ENCODE data around the gene TMEM88. TPM values are rescaled to one million over a fixed set of nuclear protein-coding genes. Genes with fewer than 3 reads are reported as not detected.

Gene TMEM88
- total RNA-seq, 1 donor from 2014 or later = 26.3 TPM

DNA sequence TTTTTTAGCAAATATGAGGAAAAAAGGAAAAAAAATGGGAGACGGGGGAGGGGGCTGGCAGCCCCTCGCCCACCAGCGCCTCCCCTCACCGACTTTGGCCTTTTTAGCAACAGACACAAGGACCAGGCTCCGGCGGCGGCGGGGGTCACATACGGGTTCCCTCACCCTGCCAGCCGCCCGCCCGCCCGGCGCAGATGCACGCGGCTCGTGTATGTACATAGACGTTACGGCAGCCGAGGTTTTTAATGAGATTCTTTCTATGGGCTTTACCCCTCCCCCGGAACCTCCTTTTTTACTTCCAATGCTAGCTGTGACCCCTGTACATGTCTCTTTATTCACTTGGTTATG is 1.2 kb upstream of the TMEM88 start:
- DNase-seq (ENCODE audit: extremely low spot score in 2 of 2) = peak in 1 of 2 donors; percentile 83
- Histone ChIP-seq H3K4me3 (no peak overlapping the region), H3K4me1 (peaks cover 39% of the 10 kb centered on the region), H3K9me3 (no peaks in the 10 kb centered on the region), H3K36me3 (peaks cover 0 to 28% of the 10 kb centered on the region in 2 donors), H3K27me3 (no peaks in the 10 kb centered on the region), H3K27ac (no peak overlapping the region)
- intact Hi-C loops (cut with DNase I) = loop anchor here (5.0 kb wide), 1 partner anchor 34 kb away; the partner anchor contains the start of gene CHD3
- TF ChIP-seq, protein P1, sequence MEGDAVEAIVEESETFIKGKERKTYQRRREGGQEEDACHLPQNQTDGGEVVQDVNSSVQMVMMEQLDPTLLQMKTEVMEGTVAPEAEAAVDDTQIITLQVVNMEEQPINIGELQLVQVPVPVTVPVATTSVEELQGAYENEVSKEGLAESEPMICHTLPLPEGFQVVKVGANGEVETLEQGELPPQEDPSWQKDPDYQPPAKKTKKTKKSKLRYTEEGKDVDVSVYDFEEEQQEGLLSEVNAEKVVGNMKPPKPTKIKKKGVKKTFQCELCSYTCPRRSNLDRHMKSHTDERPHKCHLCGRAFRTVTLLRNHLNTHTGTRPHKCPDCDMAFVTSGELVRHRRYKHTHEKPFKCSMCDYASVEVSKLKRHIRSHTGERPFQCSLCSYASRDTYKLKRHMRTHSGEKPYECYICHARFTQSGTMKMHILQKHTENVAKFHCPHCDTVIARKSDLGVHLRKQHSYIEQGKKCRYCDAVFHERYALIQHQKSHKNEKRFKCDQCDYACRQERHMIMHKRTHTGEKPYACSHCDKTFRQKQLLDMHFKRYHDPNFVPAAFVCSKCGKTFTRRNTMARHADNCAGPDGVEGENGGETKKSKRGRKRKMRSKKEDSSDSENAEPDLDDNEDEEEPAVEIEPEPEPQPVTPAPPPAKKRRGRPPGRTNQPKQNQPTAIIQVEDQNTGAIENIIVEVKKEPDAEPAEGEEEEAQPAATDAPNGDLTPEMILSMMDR (IDR thresholded peaks at IDR 0.05) = no peak
- TF ChIP-seq POLR2A (IDR thresholded peaks at IDR 0.05) (no peak), POLR2AphosphoS5 (IDR thresholded peaks at IDR 0.05; ENCODE audit: insufficient read depth in 1 of 2, low read depth in 1 of 2) (no peak)

- peaks cover 45% of the 10 kb centered on the region for H3K4me1 ChIP-seq
- no peaks in the 10 kb centered on the region for H3K27me3 ChIP-seq
- H3K9me3 ChIP-seq = no peaks in the 10 kb centered on the region
- peaks cover 0 to 22% of the 10 kb centered on the region in 2 donors for H3K36me3 ChIP-seq
- intact Hi-C loops (cut with DNase I) = loop anchor here (5.0 kb wide), 1 partner anchor 33 kb away; the partner anchor contains the start of gene CHD3
- peak; percentile 40 to 79 for DNase-seq (ENCODE audit: extremely low spot score in 2 of 2)
- TF ChIP-seq, protein P1 (IDR thresholded peaks at IDR 0.05) = no peak
- TF ChIP-seq POLR2AphosphoS5 (IDR thresholded peaks at IDR 0.05; ENCODE audit: insufficient read depth in 1 of 2, low read depth in 1 of 2) = no peak
- TF ChIP-seq POLR2A (IDR thresholded peaks at IDR 0.05) = no peak
- H3K4me3 ChIP-seq = peak overlapping the region; percentile 53 to 72
- peak overlapping the region; percentile 85 for H3K27ac ChIP-seq
Measured at GRCh38 chr17:7854078-7854777, 638 bp upstream of the TMEM88 start.

DNA sequence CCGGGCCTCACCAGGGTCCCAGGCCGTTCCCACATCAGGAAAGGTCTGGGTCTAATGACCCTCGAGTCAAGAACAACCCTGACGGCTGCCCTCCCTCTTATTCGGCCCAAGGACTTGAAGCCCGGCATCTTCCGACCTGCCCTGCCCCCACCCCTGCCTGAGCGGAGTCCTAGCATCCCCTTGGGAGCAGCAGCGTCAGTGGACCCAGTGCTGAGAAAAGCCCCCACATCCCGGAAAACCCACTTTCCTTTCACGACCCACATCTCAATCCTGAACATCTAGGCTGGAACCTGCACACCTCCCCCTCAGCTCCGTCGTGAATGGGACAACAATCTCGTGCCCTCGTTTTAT is 769 bp downstream of the TMEM88 start:
- TF ChIP-seq, protein P1 (IDR thresholded peaks at IDR 0.05) = no peak
- no peak for TF ChIP-seq POLR2A (IDR thresholded peaks at IDR 0.05)
- no peak for TF ChIP-seq POLR2AphosphoS5 (IDR thresholded peaks at IDR 0.05; ENCODE audit: insufficient read depth in 1 of 2, low read depth in 1 of 2)
- H3K4me3 ChIP-seq = peak overlapping the region; percentile 53 to 72
- H3K36me3 ChIP-seq = peaks cover 0 to 12% of the 10 kb centered on the region in 2 donors
- peak; percentile 77 to 88 for DNase-seq (ENCODE audit: extremely low spot score in 2 of 2)
- peak overlapping the region; percentile 85 for H3K27ac ChIP-seq
- H3K27me3 ChIP-seq = no peaks in the 10 kb centered on the region
- intact Hi-C loops (cut with DNase I) = loop anchor here (5.0 kb wide), 1 partner anchor 33 kb away; no protein-coding TSS in a partner anchor
- H3K4me1 ChIP-seq = peaks cover 47% of the 10 kb centered on the region
- no peaks in the 10 kb centered on the region for H3K9me3 ChIP-seq

GRCh38 chr17:7856011-7856810 is 1.3 kb downstream of the TMEM88 start:
- no peaks in the 10 kb centered on the region for H3K9me3 ChIP-seq
- intact Hi-C loops (cut with DNase I) = loop anchor here (5.0 kb wide), 1 partner anchor 34 kb away; no protein-coding TSS in a partner anchor
- DNase-seq (ENCODE audit: extremely low spot score in 2 of 2) = peak in 1 of 2 donors; percentile 93

More at GRCh38 chr17:7856011-7856810, 1.3 kb downstream of the TMEM88 start:
- H3K27ac ChIP-seq = peak overlapping the region; percentile 85
- H3K36me3 ChIP-seq = peaks cover 0 to 12% of the 10 kb centered on the region in 2 donors
- H3K27me3 ChIP-seq = no peaks in the 10 kb centered on the region
- H3K4me1 ChIP-seq = peaks cover 47% of the 10 kb centered on the region
- peak; percentile 19 to 49 for TF ChIP-seq POLR2AphosphoS5 (IDR thresholded peaks at IDR 0.05; ENCODE audit: insufficient read depth in 1 of 2, low read depth in 1 of 2)
- TF ChIP-seq, protein P1 (IDR thresholded peaks at IDR 0.05) = no peak
- peak overlapping the region; percentile 53 to 72 for H3K4me3 ChIP-seq
